Stimulated activated CD8-positive, alpha-beta memory T cell treated with anti-CD3 and anti-CD28 coated beads, Interleukin-12 subunit alpha, Interleukin-12 subunit beta, amount 100 ng/mL, for 1 hour (primary cell): Measurements from ENCODE around the gene MORN5.

ENCODE experiments used
- DNase-seq: peaks from one replicate; pipeline ENCODE4 v3.0.0-alpha.2; 2020; ENCODE audit warnings: low read depth

MORN5 gene

DNA sequence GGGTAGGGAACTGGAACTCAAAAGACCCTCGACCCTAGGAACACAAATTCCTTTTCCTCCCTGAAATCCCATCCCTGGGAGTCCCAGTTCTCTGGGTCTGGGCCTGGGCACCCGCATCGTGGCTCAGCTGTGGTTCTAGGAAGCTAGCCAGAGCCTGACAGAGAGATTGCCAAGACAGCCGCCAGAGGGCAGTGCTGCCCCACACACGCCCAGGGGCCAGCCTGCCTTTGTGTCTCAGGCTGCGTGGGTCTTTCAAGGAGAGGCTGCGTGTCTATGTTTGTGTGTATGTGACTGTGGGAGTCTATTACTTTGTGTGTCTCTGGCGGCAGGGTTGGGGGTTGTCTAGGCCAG, 34.6 kb upstream of the MORN5 start:
- peak; percentile 50 for DNase-seq

DNA sequence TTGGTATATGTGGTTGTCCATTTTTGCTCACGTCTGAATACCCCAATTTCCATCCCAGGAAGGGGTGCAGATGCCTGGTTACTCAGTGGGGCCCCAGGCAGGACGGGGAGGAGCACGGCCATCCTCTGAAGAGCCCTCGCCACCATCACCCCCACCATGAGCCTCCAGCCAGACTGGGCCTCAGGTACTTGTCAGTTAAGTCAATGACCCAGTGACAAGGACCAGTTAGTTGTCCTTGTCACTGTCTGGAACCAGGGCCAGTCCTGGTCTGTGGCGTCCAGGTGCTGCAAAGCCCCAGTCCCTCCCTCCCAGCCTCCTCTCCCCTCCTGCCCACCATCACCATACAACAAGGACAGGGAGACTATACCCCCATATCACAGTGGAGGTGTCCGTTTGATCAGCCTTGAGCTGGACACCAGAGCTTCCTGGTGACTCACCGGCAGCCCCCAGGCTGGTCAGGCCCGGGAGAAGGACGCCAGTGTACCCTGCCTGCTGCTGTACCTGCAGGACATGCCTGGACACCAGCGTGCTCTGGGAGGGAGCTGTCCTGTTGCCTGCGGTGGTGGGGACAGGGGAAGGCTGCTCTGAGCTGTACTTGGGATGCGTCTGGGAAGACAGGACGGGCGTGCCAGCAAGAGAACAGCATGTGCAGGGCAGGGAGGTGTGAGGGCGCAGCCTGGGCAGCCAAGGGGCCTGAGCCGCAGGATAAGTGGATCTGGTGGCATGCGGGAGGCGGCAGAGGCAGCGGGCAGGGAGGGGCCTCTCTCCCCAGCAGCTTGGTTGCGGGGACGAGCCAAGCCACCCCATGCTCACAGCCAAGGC, 34.0 kb upstream of the MORN5 start:
- no peak for DNase-seq

DNA sequence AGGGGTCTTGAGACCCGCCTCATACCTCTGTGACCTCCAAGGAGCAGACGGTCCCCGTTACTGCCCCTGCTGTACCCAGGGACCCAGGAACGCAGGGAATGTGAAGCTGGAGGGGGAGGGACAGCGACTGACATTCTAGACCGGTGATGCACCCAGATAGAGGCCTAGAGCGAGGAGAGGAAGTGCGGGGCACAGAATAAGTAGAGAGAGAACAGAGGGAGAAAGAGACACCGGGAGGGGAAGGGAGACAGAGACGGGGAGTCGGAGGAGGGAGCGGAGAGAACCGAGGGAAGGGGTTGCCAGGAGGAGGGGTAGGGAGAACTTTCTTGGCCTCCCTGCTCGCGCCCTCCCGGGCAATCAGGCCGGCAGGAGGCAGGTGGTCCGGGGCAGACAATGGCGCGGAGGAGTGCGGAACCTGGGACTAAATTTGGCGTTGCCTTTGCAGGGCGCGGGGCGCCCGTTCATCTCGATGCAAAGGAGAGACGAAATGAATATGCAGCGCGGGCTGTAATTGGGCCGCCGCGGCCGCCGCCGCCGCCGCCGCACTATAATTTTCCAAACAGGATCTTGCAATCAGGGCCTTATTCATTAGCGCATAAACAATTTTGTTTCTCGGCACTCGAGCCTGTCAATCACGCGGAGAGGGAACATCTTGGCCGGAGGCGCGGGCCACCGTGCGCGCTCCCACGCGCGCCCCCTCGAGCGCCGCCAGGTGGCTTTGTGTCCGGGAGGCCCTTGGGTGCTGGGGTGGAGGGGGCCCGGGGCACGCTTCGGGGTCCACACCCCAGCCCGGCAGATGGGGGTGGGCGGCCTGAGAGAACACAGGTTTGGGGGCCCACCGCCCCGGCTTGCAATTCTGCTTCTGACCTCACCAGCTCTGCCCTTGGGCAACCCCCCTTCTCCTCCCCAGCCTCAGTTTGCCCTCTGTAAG, 33.1 kb upstream of the MORN5 start:
- no peak for DNase-seq

DNA sequence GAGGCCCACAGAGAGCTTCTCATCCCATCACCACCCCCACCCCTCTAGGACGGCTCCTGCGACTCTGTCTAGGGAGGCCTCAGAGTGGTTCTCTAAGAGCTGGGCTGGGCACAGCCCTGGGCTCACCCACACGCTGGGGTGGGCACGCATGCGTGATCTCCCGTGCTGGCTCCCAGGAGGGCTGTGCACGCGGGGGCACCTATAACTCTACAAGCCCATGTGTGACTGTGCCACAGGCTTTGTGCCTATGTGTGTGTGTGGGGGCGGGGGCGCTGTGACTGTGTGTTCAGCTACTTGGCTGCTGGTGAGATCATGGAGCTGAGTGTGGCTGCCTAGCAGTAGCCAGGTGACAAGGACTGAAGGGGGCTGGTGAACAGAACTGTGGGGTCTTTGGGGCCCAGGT, 32.3 kb upstream of the MORN5 start:
- DNase-seq, result no peak

DNA sequence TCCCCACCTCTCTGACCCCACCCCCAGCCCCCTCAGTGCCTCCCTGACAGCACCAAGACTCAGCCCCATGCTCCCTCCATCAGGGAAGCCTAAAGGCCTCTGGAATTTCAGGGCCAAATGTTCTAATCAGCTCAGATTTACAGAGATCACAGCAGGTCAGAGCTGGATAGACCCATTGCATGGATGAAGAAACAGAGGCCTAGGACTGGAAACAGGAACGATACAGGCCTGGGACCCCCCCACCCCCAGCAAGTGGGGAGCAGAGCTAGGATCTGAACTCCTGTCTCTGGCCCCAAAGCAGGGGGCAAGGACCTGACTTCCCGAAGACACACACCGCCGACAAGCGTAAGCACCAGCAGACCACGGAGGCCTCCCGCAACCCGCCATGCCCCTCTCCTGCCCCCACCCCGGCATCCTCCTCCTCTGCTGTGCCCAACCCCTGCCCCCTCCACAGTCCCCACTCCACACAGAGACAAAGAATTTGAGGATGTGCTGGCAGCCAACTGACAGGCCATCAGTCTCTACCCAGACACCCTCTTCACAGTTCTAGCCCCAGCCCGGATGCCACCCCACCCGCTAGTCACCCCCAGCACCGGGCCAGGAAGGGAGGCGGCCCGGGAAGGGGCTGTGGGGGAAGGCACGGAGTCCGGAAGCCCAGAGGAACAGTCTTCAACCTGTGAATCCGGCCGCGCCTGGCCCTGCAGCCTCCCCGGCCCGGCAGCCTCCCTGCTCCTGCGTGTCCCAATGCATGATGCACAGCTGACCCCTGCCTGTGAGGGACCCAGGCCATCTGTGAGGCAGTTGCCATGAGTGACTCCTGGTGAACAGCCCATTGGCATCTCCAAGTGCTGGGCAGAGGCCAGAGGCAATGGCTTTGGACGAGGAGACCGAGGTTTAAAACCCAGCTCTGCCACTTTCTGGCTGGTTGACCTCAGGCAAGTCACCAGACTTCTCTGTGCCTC, 31.4 kb upstream of the MORN5 start:
- no peak for DNase-seq

DNA sequence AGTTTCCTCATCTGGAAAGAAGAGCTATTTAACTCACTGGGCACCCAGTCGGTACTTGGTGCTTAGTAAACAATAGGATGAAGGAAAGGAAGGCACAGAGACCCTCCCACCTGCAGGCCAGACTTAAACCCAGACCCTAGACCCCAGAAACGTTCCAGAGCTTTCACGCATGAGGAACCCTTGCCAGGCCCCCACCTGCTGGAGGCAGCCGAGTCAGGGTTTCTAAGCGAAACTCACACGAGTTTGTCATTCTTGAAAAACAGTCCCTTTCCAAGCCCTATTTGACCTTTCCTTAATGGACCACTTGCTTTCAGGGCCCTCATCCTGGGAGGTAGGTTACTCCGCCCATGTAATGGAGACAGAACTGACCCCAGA, 30.8 kb upstream of the MORN5 start:
- no peak for DNase-seq

DNA sequence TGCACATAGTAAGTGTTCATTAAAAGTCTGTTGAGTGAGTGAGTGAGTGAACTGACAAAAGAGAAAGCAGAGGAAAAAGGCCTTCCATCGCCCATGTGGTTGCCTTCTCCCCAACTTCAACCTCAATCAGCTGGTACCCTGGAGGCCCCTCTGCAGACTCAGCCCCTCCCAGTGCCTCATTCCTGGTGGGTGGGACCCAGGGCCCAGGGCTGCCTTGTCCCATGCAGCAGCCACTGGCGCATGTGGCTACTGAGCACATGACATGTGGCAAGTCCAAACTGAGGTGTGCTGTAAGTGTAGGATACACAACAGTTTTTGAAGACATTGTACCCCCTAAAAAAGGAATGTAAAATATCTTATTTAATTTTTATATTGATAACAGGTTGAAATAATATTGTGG, 29.7 kb upstream of the MORN5 start:
- no peak for DNase-seq

DNA sequence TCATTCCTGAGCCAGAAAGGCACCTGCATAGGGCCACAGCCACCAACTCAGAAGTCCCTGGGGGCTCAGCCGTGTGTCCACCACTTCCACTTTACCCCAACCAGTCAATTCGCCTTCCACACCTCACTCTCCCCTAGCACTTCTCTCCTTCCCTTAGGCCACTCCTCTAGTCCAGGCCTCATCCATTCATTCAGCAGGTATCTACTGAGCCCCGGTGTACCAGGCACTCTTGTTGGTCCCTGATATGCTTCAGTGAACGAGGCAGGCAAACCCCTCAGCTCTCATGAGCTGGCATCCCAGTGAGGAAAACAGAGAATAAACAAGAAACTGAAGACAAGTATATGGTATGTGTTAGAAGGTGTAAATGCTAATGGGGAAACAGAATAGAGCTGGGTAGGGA, 28.9 kb upstream of the MORN5 start:
- DNase-seq, result no peak

DNA sequence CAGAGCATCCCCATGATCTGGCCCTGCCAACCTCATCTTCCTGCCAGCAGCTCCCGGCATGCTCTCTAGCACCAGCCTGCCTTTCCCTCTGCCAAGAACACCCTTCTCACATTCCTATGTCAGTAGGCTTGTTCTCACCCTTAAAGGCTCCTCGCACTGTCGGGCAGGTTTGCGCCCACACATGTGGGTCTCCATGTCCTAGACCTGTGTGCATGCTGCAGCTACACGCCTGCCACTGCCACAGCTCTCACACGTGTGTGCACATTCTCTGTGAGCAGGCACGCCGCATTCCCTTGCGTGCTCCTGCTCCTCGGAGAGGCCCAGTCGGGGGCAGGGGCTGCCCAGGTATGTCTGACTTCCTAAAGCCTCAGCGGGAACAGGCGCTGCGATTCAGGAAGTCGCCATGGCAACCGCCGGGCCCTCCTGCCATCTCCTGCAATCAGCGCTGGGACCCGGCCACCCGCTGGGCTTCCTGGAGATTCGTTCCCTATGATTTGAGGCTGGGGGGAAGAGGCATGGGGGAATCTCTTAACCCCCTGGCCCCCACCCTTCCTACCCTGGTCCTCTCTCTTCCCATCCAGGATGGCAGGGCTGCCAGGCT, 28.2 kb upstream of the MORN5 start:
- DNase-seq, result no peak

DNA sequence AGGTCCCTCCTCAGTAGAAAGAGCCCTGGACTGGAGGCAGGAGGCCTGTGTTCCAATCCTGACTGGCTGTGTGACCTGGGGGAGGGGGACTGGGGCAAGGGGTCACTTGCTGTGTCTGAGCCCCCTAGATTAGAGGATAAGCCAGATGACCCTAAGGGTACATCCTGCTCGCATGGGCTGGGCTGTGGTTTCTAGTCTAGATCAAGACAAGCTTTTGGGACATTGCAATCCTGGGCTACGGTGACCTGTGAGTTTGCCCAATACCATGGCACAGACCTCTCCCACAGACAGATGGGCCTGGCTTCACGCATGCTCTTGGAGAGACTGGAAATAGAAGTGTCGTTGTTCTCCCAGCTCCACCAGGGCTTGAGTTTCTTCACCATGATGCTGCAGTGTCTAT, 27.2 kb upstream of the MORN5 start:
- no peak for DNase-seq

DNA sequence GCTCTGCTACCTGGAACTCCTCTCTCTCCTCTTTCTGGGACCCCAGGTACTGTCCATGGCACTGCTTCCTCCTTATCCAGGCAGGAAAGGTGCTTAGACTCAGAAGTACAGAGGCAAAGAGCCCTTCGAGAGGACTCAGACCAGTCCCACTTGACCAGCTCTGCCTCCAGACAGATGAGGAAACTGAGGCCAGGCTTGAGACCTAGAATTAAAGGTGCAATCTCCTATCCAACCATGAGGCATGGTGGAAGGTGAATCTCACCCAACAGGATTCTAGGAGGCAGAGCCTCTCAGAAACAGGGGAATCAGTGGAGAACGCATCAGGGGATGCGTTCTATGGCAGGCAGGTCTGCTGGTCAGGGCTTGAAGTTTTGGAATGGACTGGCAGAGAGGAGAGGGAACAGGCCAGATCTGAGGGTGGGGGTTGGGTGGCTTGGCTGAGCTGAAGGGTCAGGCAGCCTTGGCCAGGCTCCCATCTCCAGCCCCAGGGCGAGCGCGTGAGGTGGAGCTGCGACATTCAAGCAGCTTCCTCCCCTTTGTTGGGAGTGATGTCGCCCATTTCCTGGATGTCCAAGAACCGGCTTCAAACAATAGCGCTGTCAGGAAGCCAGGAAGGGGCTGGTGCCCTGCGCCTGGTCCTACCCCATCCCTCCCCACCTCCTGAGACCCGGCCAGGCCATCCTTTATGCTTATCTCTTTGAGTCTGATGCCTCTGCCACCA, 26.3 kb upstream of the MORN5 start:
- no peak for DNase-seq

DNA sequence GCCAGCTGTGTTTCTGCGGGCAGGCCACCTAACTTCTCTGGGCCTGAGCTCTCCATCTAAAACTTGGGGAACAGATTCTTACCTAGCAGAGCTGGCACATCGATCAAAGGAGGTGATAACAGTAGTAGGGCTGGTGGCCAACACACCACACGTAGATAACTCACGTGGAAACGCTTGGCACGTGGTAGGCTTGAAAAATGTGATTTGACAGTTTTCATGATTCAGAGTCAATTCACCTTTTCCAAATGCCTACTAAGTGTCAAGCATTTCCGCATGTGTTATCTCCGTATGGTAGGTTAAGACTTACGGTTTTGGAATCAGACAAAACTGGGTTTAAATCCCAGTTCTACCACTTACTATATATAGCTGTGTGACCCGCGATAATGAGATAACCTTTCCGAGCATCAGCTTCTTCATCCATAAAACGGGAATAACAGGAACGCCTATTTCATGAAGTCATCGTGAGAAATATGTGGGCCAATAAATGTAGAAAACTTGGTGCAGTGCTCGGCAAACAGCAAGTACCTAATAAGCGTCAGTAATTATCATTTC, 25.6 kb upstream of the MORN5 start:
- DNase-seq, result no peak

DNA sequence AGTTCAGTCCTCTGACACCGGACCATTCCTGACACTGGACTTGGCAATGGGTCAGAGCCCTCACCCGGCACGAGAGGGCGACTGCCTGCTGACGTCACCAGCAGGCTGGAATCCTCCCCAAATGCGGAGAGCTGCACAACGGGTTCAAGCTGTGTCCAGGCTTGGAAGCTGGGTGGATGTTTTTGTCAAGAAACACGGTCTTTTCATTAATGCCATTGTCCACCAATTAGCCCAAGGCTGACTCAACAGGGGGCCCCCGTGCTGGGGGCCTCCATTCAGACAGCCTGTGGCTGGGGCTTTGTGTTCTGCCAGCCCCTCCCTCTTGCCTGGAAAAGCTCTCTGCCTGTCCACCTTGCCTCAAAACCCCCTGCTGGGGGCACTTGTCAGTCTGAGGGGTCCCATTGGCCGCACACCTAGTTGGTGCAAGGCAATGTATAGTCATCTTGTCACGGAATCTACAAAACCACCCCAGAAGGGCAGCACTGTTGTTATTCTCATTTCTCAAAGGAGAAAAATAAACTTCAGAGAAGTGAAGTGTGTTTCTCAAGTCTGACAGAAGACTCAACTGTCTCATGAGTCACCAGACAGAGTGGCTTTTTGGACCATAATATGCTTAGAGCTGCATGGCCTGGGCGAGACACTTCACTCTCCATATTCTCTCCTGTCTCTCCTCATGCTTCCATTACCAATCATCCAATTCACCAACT, 24.7 kb upstream of the MORN5 start:
- DNase-seq, result no peak

DNA sequence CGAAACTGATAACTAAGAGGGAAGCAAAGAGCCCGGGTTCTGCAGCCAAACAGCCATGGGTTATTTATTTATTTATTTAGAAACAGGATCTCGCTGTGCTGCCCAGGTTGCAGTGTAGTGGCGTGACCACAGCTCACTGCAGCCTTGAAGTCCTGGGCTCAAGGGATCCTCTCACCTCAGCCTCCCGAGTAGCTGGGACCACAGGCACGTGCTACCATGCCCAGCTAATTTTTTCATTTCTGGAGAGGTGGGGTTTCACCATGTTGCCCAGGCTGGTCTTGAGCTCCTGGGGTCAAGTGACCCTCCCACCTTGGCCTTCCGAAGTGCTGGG, 24.2 kb upstream of the MORN5 start:
- no peak for DNase-seq

DNA sequence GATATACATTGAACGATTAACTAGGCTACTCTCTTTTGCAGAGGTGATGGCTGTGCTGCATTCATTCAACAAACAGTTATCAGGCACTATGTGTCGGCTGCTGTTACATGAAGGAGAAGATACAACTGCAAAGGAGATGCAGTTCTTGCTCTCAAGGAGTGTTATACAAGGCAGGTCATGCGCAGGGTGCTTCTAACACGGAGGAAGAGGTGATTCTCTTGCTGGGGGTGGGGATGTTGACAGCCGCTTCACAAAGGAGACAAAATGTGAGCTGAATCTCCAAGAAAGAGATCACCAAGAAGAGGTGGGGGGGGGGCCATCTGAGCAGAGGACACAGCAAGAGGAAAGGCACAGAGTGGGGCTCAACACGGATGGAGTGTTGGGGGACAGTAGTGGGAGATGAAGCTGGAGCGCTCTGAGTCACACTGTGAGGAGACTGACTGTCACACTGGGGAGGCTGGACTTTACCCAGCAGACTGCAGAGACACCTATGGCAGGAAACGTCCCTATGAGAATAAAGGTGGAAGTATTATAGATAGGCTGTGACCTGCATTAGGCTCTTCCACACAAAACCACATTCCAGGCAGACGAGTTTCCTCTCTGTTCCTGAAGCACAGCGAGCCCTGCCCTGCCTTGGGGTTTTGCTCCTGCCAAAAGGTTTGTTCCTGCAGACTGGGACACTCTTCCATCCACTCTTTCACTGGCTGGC, 21.0 kb upstream of the MORN5 start:
- no peak for DNase-seq

DNA sequence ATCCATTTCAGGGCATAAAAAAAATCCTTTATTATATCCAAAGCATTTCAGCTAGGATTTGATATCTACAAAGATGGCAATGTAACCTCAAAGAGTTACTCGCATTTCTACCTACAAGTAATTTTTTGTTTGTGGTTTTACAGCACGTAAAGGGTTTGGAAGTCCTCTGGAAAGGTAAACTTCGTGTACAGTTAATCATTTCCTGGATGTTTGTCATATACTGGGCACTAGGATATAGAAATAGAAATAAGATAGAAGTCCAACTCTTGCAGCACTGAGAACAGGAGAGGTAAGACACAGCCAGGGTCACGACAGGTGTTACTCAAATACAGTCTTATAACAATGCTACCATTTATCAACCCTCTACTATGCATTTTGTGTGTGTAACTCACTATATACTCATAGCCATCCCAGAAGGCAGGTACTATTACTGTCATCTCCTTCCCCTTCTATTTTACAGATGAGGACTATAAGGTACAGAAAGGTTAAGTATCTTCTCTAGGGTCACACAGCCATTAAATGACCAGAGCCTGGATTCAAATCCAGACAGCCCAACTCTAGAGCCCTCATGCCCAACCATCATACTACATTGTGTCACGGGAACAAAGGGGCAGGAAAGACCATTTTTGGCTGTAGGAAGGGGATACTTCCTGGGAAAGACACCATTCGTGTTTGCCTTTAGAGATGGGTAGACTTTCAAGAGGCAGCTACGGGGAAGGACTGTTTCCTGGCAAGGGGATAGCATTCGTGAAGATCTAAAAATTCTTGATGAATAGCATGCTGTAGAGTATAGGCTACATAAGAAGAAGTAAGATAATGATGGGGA, 19.1 kb upstream of the MORN5 start:
- DNase-seq, result no peak

DNA sequence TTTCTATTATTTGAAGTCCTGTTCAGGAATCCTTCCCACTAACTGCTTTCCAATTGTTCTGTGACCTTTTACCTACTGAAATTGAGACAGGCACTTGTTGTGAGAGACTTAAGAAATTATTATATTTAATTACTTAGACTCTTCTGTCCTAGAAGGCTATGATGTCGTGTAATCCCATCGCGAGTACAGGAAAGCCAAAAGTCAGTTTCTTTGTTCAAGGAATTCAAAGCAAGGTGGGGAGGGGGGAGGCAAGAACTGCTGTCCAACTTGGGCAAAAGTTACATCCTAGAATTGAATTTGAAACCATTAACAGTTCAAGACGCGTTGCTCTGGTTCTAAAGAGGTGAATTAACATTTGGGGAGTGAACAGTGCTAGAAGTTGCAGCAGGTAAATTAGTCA, 18.0 kb upstream of the MORN5 start:
- no peak for DNase-seq

DNA sequence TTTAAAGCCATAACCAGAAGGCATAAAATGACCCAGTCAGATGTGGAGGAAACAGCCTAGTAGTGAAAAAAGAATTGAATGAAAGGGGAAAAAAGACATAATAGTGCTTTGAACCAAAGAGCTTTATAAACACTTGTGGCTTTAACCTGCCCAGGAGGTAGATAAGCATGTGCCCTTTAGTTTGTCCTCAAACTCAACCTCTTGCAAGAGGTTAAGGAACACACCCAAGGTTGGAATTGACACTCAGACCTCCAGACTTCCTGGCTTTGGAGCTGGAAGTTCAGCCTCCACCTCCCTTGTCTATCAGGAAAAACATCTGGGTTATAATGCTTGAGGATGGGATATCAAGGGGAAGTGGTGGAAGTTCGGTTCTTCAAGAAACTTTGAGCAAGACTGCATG, 16.4 kb upstream of the MORN5 start:
- no peak for DNase-seq

DNA sequence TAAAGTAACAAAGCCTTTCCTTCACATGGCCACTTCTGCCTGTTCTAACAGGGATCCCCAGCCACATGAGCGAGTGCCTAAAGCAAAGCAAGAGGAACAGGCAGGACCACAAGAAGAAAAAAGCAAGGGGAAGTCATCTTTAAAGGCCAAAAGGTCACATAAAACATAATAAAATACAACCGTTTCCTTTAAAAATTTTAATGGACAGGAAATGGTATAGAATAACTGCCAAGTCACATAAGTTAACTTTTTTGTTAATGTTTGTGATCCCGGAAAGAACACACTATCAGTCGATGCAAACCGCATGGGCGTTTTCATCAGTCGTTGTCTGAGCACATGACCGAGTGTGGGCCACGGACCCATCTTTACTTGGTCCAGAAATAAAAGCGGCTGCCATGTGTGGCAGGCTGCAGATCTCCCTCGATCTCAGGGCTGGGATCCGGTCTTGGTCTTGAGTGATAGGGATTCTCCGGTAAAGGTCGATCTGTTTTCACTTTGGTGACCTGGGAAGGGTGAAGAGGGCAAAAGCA, 15.8 kb upstream of the MORN5 start:
- no peak for DNase-seq
